Stromal cell of bone marrow (primary cell): ENCODE results near the gene UQCRHL.
"Not testable (repeated sequence)": the region's sequence is repeated elsewhere in the genome, so short reads cannot be mapped to it uniquely, and the experiment has no call there.

Experiments used
- DNase-seq: peaks from one replicate; pipeline ENCODE4 v3.0.0-alpha.2; 2012; ENCODE audit warnings: low read depth

The UQCRHL gene

DNA sequence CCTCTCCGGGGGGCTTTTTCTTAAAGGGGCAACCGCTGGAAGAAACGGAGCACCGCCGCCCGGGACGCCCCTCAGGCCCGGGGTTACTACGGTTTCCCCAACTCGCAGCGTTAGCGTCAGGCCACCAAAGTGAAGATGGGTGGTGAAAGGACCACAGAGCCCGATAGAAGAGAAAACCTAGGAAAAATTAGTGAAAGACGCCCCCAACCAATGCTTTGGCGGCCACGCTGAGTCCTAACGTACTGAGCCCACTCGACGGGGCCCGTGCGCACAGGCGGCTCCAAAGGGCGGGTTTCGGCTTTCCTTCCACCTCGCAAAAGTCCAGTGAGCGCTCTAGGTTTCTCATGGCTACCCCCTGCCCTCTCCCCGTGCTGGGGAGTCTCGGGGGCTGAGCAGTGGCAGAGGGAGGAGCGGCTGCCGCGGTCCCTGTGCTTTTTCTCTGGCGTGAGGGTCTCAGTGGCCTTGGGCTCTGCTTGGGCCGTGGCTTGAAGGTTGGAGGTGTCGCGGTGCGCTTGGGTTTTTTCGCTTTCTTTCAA lies 27.8 kb upstream of the UQCRHL start:
- DNase-seq, result no peak

DNA sequence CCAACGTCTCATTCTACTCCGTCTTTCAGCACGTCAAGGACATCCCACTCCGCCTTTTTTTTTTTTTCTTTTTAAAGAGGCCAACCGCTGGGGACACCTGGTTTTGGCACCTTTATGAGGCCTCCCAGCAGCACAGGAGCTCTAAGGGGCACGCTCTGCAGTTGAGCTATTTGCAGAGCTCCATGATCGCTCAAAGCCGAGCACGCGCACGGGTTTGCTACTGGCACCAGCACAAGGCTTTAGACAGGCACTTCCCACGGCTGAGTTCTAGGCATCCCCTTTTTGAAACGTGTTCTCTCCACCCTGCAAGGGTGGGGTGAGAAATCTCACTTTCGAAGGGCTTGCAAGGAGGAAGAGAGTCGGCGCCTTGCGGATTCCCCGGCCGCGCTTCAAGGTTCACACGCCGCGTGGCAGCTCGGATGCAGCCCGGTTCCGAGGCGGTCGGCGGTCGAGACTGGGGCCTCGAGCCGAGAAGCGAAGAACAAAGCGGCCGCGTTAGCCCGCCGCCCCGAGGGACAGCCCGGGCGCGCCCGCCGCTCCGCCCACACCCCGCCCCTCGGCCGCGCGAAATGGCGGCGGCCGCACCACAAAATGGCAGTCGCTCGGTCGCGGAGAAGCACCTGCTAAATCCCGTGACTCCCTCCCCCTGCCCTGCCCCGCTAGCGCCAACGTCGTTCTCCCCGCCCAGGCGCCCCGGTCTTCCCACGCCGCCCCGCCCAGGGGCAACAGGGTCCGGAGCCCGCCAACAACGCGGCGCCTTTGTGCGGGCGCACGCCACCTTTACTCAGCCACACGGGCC lies 27.2 kb upstream of the UQCRHL start:
- DNase-seq, result peak; percentile 64

DNA sequence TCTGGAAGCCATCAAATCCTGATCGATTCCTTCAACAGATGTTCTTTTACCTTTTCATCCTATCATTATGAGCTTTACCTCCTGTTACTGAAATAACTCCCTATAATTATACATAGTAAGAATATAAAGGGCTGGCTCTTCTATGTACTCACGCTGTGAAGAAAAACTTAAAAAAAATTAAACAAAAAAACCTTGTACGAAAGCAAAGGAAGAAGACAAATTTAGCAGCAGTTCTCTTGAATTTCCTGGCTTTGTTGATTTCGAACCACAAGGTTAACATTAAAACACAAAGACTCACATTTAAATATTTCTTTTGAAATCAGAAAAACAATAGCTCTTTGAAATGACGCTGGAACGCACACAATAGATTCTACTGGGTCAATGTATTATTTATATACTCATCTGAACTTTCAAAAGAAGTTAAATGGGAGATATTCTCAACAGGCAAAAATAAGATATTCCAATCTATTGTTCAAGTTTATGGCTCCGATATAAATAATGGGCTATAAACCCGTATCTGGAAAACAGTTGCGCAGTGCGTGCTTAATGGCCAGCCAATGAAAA lies 26.5 kb upstream of the UQCRHL start:
- DNase-seq, result peak; percentile 84

DNA sequence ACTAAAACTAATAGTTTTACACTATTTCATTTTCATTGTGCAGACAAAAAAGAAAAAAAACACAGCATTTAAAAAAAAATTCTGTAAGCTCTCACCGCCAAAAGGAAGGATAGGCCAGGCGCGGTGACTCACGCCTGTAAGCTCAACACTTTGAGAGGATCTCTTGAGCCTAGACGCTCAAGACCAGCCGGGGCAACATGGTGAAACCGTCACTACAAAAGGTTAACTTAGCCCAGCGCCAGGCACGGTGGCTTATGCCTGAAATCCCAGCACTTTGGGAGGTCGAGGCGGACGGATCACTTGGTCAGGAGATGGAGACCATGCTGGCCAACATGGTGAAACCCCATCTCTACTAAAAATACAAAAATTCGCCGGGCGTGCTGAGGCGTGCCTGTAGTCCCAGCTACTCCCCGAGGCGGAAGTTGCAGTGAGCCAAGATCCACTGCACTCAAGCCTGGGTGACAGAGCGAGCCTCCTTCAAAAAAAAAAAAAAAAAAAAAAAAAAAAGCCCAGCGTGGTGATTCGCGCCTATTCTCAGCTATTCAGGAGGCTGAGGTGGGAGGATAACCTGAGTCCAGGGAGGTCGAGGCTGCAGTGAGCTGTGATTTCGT lies 25.7 kb upstream of the UQCRHL start:
- DNase-seq, result no peak

DNA sequence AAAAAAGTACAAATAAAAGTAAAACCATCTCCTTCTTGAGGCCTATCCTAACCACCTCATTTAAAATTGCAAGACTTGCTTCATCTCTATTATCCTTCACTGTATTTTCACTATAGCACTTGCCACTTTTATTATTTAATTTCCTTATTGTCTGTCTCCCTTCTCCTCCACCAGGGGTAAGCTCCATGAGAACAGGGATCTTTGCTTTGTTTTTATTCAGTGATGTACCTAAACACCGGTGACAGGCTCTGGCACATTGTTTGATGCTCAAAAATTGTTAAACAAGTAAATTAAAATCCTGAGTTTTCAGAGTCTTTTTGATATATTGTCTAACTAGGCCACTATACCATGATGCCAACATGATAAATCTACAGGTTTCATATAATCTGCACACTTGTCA lies 22.8 kb upstream of the UQCRHL start:
- no peak for DNase-seq

DNA sequence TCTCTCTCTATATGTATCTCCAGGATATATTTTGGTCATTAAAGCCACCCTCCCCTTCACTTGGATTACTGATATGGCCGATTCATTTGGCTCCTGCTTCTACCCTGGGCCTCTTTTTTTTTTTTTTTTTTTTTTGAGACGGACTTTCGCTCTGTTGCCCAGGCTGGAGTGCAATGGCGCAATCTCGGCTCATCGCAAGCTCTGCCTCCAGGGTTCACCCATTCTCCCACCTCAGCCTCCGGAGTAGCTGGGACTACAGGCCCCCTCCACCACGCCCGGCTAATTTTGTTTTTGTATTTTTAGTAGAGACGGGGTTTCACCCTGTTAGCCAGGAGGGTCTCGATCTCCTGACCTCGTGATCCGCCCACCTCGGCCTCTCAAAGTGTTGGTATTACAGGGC lies 21.5 kb upstream of the UQCRHL start:
- DNase-seq, result not testable (repeated sequence)

DNA sequence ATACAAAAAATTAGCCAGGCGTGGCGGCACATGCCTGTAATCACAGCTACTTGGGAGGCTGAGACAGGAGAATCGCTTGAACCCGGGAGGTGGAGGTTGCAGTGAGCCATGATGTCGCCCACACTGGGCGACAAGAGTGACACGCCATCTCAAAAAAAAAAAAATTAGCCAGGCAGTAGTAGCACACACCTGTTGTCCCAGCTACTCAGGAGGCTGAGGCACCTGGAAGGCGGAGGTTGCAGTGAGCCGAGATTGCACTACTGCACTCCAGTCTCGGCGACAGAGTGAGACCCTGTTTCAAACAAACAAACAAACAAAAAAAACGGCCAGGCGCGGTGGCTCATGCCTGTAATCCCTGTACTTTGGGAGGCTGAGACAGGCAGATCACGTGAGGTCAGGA lies 20.1 kb upstream of the UQCRHL start:
- DNase-seq, result not testable (repeated sequence)

DNA sequence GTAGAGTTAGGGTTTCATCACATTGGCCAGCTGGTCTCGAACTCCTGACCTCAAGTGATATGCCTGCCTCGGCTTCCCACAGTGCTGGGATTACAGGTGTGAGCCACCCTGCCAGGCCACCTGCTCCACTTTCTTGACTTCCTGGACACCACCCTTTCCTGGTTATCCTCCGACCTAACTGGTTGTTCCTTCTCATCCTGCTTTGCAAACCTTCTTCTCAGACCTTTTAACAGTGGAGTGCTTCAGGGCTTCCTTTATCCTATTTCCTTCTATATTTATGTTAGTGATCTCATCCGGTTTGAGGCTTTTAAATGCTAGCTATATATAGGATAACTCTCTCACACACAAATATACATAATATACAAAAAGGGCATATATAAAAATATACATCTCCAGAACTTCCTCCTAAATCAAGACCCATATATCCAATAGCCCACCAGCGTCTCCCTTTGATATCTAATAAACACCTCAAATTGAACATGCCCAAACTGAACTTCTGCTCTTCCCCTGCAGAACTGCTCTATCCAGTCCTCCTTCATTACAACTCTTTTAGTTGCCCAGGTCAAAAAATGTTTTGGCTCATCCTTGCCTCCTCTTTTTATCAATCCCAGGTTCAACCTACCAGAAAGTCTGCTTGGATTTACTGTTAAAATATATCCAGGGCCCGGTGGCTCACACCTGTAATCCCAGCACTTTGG lies 19.5 kb upstream of the UQCRHL start:
- no peak for DNase-seq

DNA sequence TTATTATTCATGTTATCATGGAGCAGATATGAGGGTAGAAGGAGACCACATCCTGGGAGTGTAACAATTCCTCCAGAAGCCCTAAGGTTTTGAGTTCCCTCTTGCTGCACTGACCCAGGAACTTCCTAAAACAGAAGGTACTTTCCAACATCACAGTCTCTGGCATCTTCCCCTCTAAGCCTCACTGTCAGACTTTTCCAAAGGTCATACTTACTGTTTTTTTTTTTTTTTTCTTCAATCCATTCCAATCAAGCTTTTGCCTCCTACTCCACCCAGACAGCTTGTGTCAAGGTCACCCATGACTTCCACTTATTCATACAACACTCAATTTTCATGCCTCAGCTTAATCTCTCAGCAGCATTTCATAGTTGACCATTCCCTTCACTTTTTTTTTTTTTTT lies 18.4 kb upstream of the UQCRHL start:
- DNase-seq, result no peak

DNA sequence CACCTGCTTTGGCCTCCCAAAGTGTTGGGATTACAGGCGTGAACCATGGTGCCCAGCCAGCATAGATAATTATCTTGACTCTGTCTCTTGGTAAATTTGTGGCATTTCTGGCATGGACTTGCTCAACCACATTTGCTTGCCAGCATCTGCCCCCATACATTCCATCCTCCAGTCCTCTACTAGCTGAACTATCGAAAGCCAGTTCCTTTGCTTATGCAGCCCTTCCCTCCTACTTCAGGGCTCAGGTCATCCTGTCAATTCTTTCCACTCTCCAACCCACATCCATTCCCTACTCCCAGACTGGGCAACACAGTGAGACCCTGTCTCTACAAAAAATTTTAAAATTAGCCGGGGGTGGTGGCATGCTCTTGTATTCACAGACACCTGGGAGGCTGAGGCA lies 13.0 kb upstream of the UQCRHL start:
- no peak for DNase-seq

DNA sequence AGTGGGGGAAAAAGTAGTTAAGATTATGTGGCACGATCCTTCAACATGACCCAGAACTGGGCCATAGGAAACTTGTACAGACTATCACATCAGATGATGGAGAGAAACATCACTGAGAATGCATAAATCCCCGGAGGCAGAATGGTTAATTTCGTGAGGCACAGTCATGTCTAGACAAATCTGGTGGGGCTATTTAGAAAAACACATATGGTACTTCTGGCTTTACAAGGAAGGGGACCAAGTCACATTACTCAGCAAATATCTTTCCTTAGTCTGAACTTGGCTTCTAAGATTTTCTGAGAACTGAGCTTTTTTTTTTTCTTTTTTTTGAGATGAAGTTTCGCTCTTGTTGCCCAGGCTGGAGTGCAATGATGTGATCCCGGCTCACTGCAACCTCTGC lies 9.2 kb upstream of the UQCRHL start:
- no peak for DNase-seq

DNA sequence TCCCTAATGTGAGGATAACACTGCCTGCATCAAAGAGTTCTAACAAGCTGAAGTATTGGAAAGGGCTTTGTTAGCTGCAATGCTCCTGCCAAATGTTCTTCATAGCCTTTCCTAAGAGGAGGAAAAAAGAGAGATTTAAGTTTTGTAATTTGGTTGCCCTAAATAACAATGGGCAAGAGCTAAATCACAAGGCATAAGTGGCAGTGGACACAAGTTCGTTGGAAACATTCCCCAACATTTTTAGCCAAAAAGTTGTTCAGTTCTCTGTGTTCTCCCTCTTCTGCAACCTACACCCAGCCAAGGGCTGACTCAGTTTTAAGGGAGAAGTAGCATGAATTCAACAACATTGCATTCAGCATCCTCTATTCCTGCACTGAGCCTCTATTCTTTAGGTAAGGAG lies 2.6 kb upstream of the UQCRHL start:
- DNase-seq, result no peak

DNA sequence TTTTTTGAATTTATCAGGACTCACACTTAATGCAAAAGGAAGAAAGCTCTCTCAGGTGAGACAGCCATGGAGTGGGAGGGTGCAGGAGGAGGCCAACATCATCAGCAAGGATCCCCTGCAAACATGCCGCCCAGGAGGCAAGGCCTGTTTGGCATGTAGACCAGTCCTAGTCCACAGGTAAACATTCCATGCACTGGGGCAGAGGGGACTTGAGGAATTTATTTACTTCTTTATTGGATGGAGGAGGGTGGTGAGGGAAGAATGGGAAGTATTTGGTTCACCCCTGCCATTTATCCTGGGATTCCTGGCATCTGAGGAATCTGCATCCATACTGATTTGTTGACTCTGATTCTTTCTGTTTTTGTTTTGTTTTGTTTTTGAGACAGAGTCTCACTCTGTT lies 1.5 kb upstream of the UQCRHL start:
- no peak for DNase-seq

DNA sequence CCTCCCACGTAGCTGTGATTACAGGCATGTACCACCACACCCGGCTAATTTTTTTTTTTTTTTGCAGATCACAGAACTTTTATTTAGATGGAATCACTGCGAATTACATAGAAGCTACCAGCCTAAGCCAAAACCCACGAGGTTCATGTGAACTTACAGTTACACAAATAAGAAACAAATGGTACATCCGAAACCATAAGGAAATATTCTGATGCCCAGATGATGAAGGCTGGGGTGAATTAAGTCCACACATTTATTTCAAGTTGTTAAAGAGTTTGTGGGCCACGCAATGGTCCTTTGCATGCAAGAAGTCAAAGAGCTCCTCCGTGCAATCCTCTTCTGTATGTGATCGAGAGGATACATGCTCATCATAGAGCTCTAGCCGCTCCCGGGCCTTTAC lies 328 bp downstream of the UQCRHL start:
- no peak for DNase-seq

DNA sequence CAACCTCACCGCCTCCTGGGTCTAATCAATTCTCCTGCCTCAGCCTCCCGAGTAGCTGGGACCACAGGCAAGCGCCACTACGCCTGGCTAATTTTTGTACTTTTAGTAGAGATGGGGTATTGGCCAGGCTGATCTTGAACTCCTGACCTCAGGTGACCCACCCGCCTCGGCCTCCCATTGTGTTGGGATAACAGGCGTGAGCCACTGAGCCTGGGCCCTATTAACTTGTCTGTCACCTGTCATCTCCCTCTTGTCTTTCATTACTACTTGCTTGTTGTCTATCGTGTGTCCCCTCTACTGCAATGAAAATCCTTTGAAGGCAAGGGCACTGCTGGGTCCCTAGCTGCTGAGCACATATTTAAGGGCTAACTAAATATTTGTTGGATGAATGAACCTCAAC lies 3.4 kb downstream of the UQCRHL start:
- DNase-seq, result no peak

DNA sequence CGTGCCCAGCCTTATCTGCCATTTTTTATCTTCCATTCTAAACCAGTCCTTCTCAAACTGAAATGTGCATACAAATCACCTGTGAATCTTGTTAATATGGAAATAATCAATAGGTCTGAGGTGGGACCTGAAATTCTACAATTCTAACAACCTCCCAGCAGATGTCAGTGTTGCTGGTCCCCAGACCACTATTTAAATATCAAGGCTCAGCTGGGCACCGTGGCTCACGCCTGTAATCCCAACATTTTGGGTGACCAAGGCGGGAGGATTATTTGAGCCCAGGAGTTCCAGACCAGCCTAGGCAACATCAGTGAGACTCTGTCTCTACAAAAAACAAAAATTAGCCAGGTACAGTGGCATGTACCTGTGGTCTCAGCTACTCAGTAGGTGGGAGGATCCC lies 4.1 kb downstream of the UQCRHL start:
- no peak for DNase-seq

DNA sequence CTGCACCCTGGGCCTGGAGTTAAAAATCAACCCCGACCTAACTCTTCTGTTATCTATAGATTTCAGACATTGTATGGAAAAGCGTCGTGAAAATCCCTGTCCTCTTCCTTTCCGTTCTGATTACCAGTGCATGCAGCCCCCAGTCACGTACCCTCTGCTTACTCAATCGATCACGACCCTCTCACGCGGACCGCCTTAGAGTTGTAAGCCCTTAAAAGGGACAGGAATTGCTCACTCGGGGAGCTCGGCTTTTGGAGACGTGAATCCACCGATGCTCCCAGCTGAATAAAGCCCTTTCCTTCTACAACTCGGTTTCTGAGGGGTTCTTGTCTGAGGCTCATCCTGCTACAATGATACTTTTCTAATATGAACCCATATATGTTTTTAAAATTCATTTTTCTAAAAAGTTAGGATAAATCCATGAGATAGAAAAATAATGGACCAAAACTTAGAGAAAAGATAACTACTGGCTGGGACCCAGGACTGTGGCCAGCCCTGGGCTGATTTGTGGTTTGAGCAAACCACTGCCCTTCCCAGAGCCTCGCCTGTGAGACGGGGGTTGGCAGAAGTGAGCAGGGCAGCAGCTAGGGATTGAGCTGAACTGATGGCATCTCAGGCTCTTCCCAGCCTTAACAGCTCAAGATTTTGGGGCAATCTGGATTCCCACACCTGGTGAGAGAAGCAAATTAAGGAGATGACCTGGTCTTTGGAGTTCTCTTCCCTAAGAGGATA lies 5.0 kb downstream of the UQCRHL start:
- DNase-seq, result no peak

DNA sequence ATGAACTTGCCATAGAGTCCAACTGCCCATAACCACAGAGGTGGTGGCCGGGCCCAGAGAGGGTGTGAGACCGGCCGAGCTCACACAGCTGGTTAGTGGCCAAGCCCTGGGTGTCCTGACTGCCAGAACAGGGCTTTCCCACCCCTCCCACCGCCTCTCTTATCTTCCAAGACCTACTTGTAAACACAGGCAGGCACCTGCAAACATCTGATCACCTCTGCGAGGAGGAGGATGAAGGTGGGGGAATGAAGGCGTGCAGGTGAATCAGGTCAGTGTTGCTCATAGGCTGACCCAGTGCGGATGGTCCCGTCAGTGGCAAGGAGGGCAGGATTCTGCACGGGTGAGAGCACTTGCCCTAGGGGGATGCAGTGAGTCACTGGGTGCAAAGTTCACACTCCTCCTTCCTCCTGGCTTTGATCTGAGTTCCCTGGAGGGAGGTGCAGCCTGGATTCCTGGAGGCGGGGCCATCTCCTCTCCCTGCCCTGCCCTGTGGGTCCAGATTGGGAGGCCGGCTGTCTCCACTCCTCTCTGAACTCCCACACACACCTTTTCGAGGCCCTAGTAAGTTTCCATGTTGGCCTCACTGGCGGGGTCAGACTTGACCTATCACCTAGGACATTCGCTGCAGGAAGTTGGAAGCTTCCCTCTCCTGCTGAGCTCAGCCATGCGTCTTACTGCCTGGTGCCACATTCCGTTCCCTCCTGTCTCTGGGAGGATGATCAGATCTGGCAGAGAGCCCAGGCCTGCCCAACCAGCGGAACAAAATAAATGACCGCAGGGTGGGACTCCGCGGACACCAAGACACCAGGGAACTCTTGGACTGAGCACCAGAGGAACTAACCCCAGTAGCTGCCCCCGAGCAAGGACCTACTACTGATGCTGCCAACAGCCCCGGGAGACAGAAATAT lies 7.3 kb downstream of the UQCRHL start:
- no peak for DNase-seq

DNA sequence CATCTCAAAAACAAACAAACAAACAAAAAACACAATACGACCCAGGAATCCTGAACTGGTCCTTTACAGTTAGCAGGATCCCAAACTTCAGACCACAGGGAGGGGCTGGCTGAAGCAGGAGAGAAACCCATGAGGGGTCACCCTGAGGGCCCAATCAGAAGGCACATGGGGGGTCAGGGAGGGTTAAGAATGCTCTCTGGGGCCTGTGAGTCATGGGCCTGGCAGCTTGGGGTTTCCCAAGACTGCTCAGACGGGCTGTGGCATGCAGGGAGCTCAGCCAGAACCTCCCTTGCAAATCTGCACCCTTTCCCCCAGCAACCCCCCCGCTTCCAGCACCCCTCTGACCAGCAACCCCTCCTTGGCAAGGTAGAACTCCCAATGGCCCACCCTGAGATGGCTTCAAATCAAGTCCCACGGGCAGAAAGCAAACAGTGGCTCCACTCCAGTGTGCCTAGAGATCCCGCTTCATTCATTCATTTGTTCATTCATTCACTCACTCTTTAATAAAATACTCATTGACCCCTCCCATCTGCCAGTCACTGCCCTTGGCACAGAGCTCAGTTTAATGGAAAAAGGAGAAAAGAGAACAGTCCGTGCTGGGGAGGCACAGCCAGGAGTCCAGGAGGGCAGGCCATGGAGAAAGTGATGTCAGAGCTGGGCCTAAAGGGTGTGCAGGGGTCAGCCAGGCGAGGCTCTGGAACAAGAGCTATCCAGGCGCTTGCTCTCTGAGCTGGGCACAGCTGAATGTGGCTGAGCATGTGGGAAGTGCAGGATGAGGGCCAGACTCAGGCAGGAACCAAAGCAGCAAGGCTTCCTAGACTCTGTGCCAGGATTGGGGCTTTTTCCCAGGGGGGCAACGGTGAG lies 8.2 kb downstream of the UQCRHL start:
- peak; percentile 91 for DNase-seq
